Activated T-helper 1 cell treated with anti-CD3 and anti-CD28 coated beads, Interleukin-12 subunit alpha, Interleukin-12 subunit beta, Interleukin-2, Interleukin-4 antibody, amounts not matched to agents 30 ng/mL and 10 ng/mL and 1 ng/mL, durations not matched to agents 14 hours and 24 hours and 36 hours (primary cell): ENCODE results near the gene ZNF688. TPM values are rescaled to one million over a fixed set of nuclear protein-coding genes. Genes with fewer than 3 reads are reported as not detected.

Experiments
- DNase-seq: peaks from one replicate; pipeline ENCODE4 v3.0.0; 2021; ENCODE audit warnings: low spot score
- H3K27ac Mint-ChIP-seq: one replicate; pipeline ENCODE4 v1.8.0; 2021; ENCODE audit warnings: mild to moderate bottlenecking, mixed read lengths
- H3K27me3 Mint-ChIP-seq: one replicate; pipeline ENCODE4 v1.8.0; 2022; ENCODE audit warnings: mild to moderate bottlenecking, moderate library complexity, mixed read lengths; ENCODE audit not compliant: insufficient read depth
- H3K36me3 Mint-ChIP-seq: one replicate; pipeline ENCODE4 v1.8.0; 2021; ENCODE audit warnings: low read depth, mixed read lengths
- H3K4me1 Mint-ChIP-seq: one replicate; pipeline ENCODE4 v1.8.0; 2021; ENCODE audit warnings: low read depth, mixed read lengths
- H3K4me3 Mint-ChIP-seq: one replicate; pipeline ENCODE4 v1.8.0; 2021; ENCODE audit warnings: mild to moderate bottlenecking, moderate library complexity, mixed read lengths
- H3K9me3 Mint-ChIP-seq: one replicate; pipeline ENCODE4 v1.8.0; 2021; ENCODE audit warnings: mixed read lengths
- intact Hi-C: fragments of 100-400 bp; cut with micrococcal nuclease; formaldehyde crosslinking; loops from one replicate; pipeline ENCODE4 v1.15.1; 2024
- total RNA-seq: library from RNA; stranded (reverse); gene quantifications from 2 replicates; pipeline ENCODE4 v1.2.3, GENCODE V29; 2022

The ZNF688 gene
- total RNA-seq, 1 donor from 2014 or later = 7.4 TPM

GRCh38 chr16:30558789-30559377 lies 12.6 kb downstream of the ZNF688 start:
- Mint-ChIP-seq H3K9me3 (no peaks in the 10 kb centered on the region), H3K27me3 (no peaks in the 10 kb centered on the region), H3K4me1 (peaks cover 34% of the 10 kb centered on the region), H3K4me3 (peak overlapping the region; percentile 90), H3K36me3 (peaks cover 12% of the 10 kb centered on the region), H3K27ac (peak overlapping the region; percentile 88)
- intact Hi-C loops = loop anchor here (1.0 to 2.0 kb wide), 10 partner anchors 9 to 140 kb away; partner anchors contain the start of genes FBRS, PRR14, SRCAP and ZNF689
- DNase-seq = no peak

- H3K27me3 Mint-ChIP-seq = no peaks in the 10 kb centered on the region
- peaks cover 19% of the 10 kb centered on the region for H3K36me3 Mint-ChIP-seq
- peak within 1 kb of the TSS; percentile 92 for H3K27ac Mint-ChIP-seq
- no peaks in the 10 kb centered on the region for H3K9me3 Mint-ChIP-seq
- peaks cover 42% of the 10 kb centered on the region for H3K4me1 Mint-ChIP-seq
- peak within 1 kb of the TSS; percentile 90 for H3K4me3 Mint-ChIP-seq
- intact Hi-C loops = loop anchor here (1.0 to 2.0 kb wide), 10 partner anchors 10 to 141 kb away; partner anchors contain the start of genes FBRS, PRR14, SRCAP and ZNF689
- peak; percentile 97 for DNase-seq
These were observed 13.3 kb downstream of the ZNF688 start, which contains the start of gene ZNF764 for GRCh38 chr16:30557957-30558788. ZNF764 (minus strand) TSS chr16:30558374; CDS start chr16:30558182, 192 bp downstream.

- Mint-ChIP-seq H3K4me3 (peak overlapping the region; percentile 90), H3K27ac (peak overlapping the region; percentile 92), H3K36me3 (peaks cover 22% of the 10 kb centered on the region), H3K4me1 (peaks cover 47% of the 10 kb centered on the region), H3K9me3 (no peaks in the 10 kb centered on the region), H3K27me3 (no peaks in the 10 kb centered on the region)
- intact Hi-C loops = no loop called here
- DNase-seq = no peak
These were observed 13.9 kb downstream of the ZNF688 start for GRCh38 chr16:30557707-30557956.

GRCh38 chr16:30556125-30556473 lies 15.4 kb downstream of the ZNF688 start:
- Mint-ChIP-seq H3K27me3 (no peaks in the 10 kb centered on the region), H3K36me3 (peaks cover 27% of the 10 kb centered on the region), H3K27ac (peak overlapping the region; percentile 92), H3K4me3 (peak overlapping the region; percentile 82), H3K4me1 (peaks cover 55% of the 10 kb centered on the region), H3K9me3 (no peaks in the 10 kb centered on the region)
- DNase-seq = no peak
- intact Hi-C loops = no loop called here

GRCh38 chr16:30555315-30556124 lies 16.0 kb downstream of the ZNF688 start:
- Mint-ChIP-seq H3K36me3 (peaks cover 27% of the 10 kb centered on the region), H3K4me1 (peaks cover 54% of the 10 kb centered on the region), H3K27ac (peak overlapping the region; percentile 92), H3K27me3 (no peaks in the 10 kb centered on the region), H3K4me3 (peak overlapping the region; percentile 82), H3K9me3 (no peaks in the 10 kb centered on the region)
- no peak for DNase-seq
- intact Hi-C loops = no loop called here

- H3K27ac Mint-ChIP-seq = peak overlapping the region; percentile 93
- no peaks in the 10 kb centered on the region for H3K27me3 Mint-ChIP-seq
- intact Hi-C loops = loop anchor here (5.0 kb wide), 1 partner anchor 33 kb away; the partner anchor contains the start of gene ZNF785
- peaks cover 27% of the 10 kb centered on the region for H3K36me3 Mint-ChIP-seq
- peaks cover 54% of the 10 kb centered on the region for H3K4me1 Mint-ChIP-seq
- no peaks in the 10 kb centered on the region for H3K9me3 Mint-ChIP-seq
- no peak overlapping the region for H3K4me3 Mint-ChIP-seq
- no peak for DNase-seq
These were observed 16.8 kb downstream of the ZNF688 start for GRCh38 chr16:30554557-30555314.

GRCh38 chr16:30553393-30553899 lies 18.1 kb downstream of the ZNF688 start:
- Mint-ChIP-seq H3K4me3 (peak overlapping the region; percentile 19), H3K4me1 (peaks cover 55% of the 10 kb centered on the region), H3K36me3 (peaks cover 27% of the 10 kb centered on the region), H3K27me3 (no peaks in the 10 kb centered on the region), H3K27ac (peak overlapping the region; percentile 93), H3K9me3 (no peaks in the 10 kb centered on the region)
- no peak for DNase-seq
- intact Hi-C loops = loop anchor here (5.0 kb wide), 1 partner anchor 34 kb away; the partner anchor contains the start of gene ZNF785

- intact Hi-C loops = loop anchor here (1.0 to 5.0 kb wide), 2 partner anchors 34 to 195 kb away; partner anchors contain the start of genes PHKG2 and ZNF785
These were observed 18.6 kb downstream of the ZNF688 start for GRCh38 chr16:30552956-30553355.

GRCh38 chr16:30551781-30552180 lies 19.7 kb downstream of the ZNF688 start:
- peaks cover 56% of the 10 kb centered on the region for H3K4me1 Mint-ChIP-seq
- H3K27me3 Mint-ChIP-seq = no peaks in the 10 kb centered on the region
- H3K9me3 Mint-ChIP-seq = no peaks in the 10 kb centered on the region
- DNase-seq = peak; percentile 66
- intact Hi-C loops = loop anchor here (1.0 to 5.0 kb wide), 5 partner anchors 16 to 197 kb away; partner anchors contain the start of genes PHKG2 and ZNF785
- H3K27ac Mint-ChIP-seq = peak overlapping the region; percentile 93
- peak overlapping the region; percentile 59 for H3K4me3 Mint-ChIP-seq
- H3K36me3 Mint-ChIP-seq = peaks cover 27% of the 10 kb centered on the region

More at GRCh38 chr16:30552956-30553355, 18.6 kb downstream of the ZNF688 start:
- H3K36me3 Mint-ChIP-seq = peaks cover 27% of the 10 kb centered on the region
- DNase-seq = no peak
- H3K27ac Mint-ChIP-seq = peak overlapping the region; percentile 93
- H3K27me3 Mint-ChIP-seq = no peaks in the 10 kb centered on the region
- peak overlapping the region; percentile 59 for H3K4me3 Mint-ChIP-seq
- H3K9me3 Mint-ChIP-seq = no peaks in the 10 kb centered on the region
- H3K4me1 Mint-ChIP-seq = peaks cover 56% of the 10 kb centered on the region

- intact Hi-C loops = no loop called here
- H3K4me1 Mint-ChIP-seq = peaks cover 41% of the 10 kb centered on the region
- no peak for DNase-seq
- H3K4me3 Mint-ChIP-seq = no peak overlapping the region
- peaks cover 13% of the 10 kb centered on the region for H3K36me3 Mint-ChIP-seq
- no peaks in the 10 kb centered on the region for H3K27me3 Mint-ChIP-seq
- H3K27ac Mint-ChIP-seq = peak overlapping the region; percentile 7
- H3K9me3 Mint-ChIP-seq = no peaks in the 10 kb centered on the region
These were observed 22.9 kb downstream of the ZNF688 start for GRCh38 chr16:30548416-30549253.

GRCh38 chr16:30546115-30546514 lies 25.4 kb downstream of the ZNF688 start:
- Mint-ChIP-seq H3K4me1 (peaks cover 16% of the 10 kb centered on the region), H3K9me3 (no peaks in the 10 kb centered on the region), H3K4me3 (no peak overlapping the region), H3K27ac (no peak overlapping the region), H3K36me3 (no peaks in the 10 kb centered on the region), H3K27me3 (no peaks in the 10 kb centered on the region)
- DNase-seq = no peak
- intact Hi-C loops = no loop called here
